ENCODE data around the gene AKR1C8.

AKR1C8 gene

DNA sequence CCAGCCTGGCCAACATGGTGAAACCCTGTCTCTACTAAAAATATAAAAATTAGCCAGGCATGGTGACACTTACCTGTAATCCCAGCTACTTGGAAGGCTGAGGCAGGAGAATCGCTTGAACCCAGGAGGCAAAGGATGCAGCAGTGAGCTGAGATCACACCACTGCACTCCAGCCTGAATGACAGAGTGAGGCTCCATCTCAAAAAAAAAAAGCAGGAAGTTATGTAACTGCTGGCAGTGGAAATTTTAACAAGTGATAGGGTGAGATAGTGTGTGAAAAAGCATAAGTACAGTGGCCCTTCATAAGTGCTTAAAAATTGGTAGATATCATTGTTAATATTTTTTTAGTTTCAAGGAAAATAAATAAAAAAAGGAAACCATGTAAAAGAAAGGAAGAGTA lies 78.4 kb downstream of the AKR1C8 start:
- no peak for DNase-seq

DNA sequence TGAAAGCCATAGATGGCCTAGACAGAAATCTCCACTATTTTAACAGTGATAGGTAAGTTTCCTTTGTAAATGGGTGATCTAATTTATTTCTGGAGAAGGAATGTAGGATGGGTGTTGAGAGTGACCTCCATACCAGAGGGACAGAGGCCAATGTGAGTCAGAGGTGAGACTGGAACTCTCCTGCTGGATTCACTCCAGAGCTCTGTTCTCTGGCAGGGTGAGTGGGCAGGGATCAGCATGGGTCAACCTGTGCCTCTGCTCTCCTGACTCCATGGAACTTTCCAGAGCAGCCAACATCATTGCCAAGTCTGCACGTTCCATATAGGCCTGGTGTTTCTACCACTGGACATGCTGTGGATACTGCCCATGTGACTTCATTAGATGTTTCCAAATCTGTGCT lies 79.3 kb downstream of the AKR1C8 start:
- DNase-seq = no peak

All from activated CD4-positive, CD25-positive, alpha-beta regulatory T cell treated with anti-CD3 and anti-CD28 coated beads, Interleukin-2, amount 50 U/mL, for 72 hours (primary cell).